IPS-NIHi11 (cell line): ENCODE results near the gene ERICH6.
"Not testable (repeated sequence)": the region's sequence is repeated elsewhere in the genome, so short reads cannot be mapped to it uniquely, and the experiment has no call there.

Source experiments
- DNase-seq: peaks from one replicate; pipeline ENCODE4 v3.0.0; 2012; ENCODE audit warnings: mixed read lengths, low spot score

The ERICH6 gene

GRCh38 chr3:150682279-150682678 is 21.4 kb downstream of the ERICH6 start:
- DNase-seq: no peak

DNA sequence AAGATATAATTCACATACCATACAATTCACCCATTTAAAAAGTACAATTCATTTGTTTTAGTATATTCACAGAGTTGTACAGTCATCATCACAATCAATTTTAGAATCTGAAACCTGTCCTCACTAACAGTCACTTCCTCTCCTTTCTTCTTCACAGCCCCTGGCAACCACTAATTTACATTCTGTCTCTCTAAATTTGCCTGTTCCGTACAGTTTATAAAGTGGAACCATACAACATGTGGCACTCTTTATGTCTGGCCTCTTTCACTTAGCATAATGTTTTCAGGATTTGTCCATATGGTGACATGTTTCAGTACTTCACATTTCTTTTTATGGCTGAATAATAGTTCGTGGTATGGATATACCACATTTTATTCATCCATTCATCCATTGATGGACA is 22.7 kb downstream of the ERICH6 start:
- DNase-seq: no peak

- no peak for DNase-seq
Observed at GRCh38 chr3:150680562-150680961, 23.2 kb downstream of the ERICH6 start.

DNA sequence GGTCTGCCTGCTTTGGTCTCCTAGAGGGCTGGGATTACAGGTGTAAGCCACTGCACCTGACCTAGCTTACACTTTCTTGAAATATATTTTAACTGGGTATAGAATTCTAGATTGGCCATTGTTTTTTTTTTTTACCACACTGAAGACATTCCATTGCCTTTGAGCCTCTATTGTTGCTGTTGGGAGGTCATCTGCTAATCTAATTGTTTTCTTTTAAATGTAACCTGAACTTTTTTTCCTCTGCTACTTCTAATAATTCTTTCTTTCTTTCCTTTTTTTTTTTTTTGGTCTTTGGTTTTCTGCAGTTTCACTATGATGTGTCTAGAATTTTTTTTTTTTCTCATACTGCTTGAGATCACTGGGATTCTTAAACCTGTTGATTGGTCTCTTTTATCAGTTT is 28.1 kb downstream of the ERICH6 start:
- DNase-seq: no peak

DNA sequence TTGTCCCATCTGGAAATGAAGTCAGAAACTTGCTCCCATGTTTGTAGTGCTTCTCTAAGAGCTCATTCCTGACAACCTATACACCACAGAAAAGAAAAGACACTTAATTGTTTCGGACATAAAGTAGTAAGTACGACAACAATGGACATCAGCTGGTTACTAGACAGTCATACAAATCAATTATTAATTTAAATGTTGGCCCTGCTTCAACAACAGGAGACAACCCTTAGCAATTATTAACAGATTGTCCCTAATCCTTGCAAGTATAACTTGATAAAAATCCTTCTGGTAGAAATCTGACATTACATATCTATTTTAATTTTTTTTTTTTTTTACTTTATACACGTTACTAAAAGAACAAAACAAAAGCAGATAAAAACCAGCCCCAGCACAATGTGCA is 29.8 kb downstream of the ERICH6 start:
- DNase-seq: no peak

- no peak for DNase-seq
Observed at GRCh38 chr3:150666167-150666566, 37.6 kb downstream of the ERICH6 start.

DNA sequence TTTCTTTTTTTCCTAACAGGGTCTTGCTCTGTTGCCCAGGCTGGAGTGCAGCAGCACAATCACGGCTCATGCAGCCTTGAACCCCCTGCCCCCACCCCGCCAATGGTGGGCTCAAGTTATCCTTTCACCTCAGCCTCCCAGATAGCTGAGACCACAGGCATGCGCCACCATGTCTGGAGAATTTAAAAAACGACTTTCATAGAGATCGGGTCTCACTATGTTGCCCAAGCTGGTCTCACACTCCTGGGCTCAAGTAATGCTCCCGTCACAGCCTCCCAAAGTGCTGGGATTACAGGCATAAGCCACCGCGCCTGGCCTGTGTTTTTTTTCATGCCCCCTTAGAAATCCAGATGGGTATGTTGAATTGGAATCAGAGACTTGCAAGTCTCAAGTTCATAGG is 40.3 kb downstream of the ERICH6 start:
- no peak for DNase-seq

DNA sequence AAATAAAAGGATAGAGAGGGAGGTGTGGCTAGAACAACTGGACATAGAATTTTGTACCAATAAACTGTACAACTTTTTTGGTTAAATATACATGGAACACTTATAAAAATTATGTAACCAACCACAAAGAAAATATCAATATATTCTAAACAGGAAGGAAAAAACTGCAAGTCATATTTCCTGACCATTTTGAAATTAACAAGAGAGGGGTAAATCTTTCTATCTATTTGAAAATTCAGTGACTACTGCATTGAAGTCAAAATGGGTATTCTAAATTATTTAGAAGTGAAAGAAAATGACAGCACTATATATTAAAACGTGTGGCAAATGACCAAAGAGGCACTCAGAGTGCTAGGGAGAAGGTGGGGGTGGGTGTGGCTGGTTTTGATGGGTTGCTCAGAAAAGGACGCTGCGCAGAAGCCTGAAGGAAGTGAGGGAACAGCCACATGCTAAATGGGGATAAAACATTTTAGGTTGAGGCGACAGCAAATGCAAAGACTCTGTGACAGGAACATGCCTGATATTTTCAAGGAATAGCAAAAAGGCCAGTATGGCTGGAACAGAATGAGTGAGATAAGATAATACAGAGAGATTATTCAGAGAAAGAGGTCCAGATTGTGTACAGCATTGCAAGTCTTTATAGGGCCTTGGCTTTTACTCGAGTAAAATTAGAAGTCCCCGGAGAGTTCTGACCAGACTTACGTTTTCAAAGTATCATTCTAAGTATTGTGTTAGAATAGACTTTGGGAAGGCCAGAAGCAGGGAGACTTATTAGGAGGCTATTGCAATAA is 41.1 kb downstream of the ERICH6 start:
- DNase-seq: no peak

- DNase-seq: no peak
Observed at GRCh38 chr3:150656316-150656715, 47.4 kb downstream of the ERICH6 start.

GRCh38 chr3:150653110-150653561 is 50.6 kb downstream of the ERICH6 start:
- no peak for DNase-seq

DNA sequence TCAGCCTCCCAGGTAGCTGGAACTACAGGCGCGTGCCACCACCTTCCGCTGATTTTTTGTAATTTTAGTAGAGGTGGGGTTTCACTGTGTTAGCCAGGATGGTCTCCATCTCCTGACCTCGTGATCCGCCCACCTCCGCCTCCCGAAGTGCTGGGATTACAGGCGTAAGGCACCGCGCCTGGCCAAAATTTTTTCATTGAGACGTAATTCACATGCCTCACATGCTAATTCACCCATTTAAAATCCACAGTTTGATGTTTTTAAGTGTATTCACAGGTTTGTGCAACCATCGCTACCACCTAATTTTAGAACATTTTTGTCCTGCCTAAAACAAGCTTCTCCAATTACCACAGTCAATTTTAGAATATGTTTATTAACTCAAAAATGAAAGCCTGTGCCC is 63.5 kb downstream of the ERICH6 start:
- no peak for DNase-seq

DNA sequence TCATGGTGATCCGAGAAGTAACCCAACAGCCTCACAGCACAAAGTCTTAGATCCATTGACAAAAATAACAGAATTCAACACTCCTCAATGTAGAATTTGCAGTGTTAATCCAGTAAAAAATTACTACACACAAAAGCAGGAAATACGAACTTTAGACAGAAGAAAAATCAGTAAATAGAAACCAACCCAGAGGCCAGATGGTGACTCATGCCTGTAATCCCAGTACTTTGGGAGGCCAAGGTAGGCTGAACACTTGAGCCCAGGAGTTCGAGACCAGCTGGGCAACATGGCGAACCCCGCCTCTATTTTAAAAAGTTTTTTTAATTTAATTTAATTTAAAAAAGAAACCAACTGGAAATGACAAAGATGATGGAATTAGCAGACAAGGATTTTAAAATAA is 64.5 kb downstream of the ERICH6 start:
- no peak for DNase-seq

DNA sequence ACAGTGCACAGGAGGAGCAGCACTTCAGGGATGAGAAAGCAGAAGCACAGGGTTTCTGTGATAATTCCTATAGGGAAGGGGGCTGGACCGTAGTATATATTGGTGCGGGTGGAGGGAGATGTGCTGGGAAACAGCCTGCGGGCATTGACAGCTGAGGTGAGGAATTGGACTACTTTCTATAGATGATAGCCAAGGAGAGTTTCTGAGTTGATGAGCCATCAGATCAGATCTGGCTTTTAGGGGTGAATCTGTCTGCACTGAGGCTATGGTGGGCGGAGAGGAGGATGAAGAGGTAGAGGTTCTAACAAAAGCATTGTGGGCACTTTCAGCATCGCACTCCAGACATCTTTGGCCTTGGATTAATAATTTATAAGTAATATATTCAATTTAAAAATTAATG is 67.5 kb downstream of the ERICH6 start:
- DNase-seq: no peak

DNA sequence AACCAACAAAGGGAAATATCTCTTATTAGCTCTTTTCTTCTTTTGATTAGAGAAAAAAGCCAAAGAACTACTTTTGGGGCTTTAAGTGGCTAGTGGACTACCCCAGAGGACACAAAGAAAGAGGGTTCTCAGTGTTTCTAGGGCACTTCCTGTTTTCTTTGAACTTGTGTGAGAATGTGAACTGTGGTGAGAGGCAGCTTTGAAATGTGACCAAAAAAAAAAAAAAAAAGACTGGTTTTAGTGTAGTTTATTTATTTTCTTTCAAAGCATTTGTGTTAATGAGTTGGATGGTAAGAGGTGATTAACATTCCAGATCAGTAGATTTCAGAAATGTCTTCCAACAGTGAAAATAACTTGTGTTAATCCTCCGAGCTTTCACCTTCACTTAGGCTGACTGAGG is 68.2 kb downstream of the ERICH6 start:
- DNase-seq: no peak

DNA sequence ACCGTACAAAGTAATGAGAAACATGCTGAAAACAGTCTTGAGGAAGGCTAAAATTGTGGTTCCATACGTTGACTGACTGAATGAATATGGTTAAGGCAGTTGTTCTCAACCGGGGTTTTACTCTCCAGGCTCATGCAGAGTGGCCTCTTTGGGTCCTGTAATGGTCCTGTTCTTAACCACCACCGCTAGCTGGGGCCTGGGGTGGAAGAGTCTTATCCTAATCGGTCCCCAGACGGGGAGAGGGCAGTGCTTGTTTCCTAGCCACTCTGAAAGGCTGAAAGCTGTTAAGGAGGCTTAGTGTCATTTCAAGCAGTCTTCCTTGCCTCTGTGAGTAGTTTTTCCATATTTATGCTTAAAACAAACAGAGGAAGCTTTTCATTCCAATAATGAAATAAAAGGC is 68.6 kb downstream of the ERICH6 start:
- DNase-seq: no peak

GRCh38 chr3:150631515-150632221 is 72.1 kb downstream of the ERICH6 start:
- no peak for DNase-seq

DNA sequence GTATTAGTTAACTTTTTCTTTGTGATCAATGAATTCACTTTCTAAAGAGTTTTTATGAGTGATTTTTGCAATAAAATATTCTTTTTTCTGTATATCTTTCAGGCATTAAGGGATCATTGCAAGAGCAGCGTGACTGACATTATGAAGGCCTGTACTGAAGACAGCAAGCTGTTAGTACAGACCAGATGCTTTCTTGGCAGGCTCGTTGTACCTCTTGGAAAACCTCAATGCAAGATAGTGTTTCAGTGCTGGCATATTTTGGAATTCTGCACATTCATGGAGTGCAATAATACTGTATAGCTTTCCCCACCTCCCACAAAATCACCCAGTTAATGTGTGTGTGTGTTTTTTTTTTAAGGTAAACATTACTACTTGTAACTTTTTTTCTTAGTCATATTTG is 76.2 kb downstream of the ERICH6 start:
- no peak for DNase-seq

- no peak for DNase-seq
Observed at GRCh38 chr3:150626148-150626930, 77.4 kb downstream of the ERICH6 start.

DNA sequence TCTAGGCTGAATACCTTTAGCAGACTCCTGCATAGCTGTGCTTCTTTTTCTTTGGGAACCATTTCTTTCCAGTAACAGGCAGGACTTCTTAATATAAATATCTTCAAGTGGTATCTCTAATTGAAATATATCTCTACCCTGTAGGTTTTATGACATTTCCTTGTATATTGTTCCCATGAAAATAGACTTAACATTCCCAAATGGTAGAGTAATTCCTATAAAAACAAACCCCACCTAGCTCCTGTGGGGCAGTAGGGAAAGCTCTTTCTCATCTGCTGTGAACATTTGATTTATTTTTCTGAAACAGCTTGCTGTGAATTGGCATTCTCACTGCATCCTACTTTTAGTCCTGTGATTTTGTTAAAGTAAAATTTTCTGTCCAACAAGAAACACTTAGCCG is 79.8 kb downstream of the ERICH6 start:
- DNase-seq: no peak

DNA sequence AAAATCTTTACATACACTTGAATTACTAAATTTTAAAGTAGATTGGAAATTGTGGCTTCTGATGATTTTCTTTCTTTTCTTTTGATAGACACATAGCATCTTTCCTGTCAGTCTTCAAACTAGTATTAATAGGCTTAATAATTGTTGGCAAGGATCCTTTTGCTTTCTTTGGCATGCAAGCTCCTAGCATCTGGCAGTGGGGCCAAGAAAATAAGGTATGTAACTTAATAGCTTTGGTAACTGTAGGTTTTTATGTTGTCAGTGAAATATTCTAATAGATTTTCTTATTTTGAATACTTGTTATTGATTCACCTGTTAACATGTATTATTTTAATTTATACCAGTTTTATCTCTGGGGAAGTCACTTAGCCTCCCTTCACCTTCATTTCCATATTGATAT is 80.8 kb downstream of the ERICH6 start:
- DNase-seq: not testable (repeated sequence)

DNA sequence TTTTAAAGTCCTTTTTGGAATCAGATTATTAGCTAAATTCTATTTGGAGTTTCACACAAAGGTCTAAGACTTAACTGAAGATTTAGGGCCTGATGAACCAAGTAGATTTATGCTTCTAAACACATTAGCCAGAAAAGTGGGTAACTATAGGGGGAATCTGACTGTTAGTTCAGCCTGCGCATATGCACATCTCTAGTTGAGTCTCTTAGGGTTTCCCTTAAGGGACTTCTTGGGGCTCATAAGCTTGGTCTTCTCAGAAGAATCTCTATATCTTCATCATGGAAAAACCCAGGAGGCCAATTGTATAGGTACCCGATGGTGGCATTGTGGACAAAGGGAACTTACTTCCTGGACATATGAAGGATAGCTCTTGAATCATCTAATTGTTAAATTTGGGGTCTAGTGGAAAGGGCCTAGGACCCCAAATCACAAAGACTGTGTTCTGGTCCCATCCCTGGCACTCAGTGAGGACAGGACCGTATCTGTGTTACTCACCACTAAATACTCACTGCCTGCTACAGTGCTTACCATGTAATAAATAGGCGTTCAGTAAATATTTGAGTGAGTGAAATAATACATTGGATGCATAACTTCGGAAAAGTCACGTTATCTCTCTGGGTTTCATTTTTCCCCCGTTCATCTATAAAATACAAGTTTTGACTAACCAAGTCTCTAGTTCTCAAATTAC is 83.6 kb downstream of the ERICH6 start:
- DNase-seq: no peak
